ENCODE data around the gene DPM3. TPM values are rescaled to one million over a fixed set of nuclear protein-coding genes. Genes with fewer than 3 reads are reported as not detected.

DPM3 gene
- total and polyA plus RNA-seq, 2 experiments from 2014 or later, result 96.3 to 121 TPM

DNA sequence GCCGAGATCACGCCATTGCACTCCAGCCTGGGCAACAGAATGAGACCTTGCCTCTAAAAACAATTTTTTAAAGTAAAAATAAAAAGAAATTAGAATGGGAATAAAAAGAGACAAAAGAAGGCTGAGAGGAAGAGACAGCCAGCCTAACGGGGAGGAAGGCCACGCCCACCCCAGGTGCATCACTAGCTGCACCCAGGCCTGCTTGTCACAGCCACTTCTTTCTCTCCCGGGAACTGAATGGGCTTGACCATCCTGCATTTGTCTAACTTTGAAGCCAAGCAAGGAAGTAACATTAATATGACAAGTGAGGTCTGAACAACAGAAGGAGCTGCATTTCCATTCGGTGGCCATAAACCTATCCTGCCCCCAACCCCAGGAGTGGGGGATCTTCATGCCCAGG is 33.5 kb downstream of the DPM3 start:
- TF ChIP-seq EZH2phosphoT487 (IDR thresholded peaks at IDR 0.05; ENCODE audit: low read depth, severe bottlenecking, unreplicated experiment) (no peak), EZH2 (IDR thresholded peaks at IDR 0.05; ENCODE audit: borderline replicate concordance) (no peak)
- TF ChIP-seq, protein P1, sequence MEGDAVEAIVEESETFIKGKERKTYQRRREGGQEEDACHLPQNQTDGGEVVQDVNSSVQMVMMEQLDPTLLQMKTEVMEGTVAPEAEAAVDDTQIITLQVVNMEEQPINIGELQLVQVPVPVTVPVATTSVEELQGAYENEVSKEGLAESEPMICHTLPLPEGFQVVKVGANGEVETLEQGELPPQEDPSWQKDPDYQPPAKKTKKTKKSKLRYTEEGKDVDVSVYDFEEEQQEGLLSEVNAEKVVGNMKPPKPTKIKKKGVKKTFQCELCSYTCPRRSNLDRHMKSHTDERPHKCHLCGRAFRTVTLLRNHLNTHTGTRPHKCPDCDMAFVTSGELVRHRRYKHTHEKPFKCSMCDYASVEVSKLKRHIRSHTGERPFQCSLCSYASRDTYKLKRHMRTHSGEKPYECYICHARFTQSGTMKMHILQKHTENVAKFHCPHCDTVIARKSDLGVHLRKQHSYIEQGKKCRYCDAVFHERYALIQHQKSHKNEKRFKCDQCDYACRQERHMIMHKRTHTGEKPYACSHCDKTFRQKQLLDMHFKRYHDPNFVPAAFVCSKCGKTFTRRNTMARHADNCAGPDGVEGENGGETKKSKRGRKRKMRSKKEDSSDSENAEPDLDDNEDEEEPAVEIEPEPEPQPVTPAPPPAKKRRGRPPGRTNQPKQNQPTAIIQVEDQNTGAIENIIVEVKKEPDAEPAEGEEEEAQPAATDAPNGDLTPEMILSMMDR (IDR thresholded peaks at IDR 0.05; ENCODE audit: poor library complexity), result no peak
- H3K27ac ChIP-seq, result peak overlapping the region; percentile 91
- H3K9me2 ChIP-seq (replicated peaks; ENCODE audit: insufficient read depth), result no peaks in the 10 kb centered on the region
- H3K4me2 ChIP-seq, result no peak overlapping the region
- no peak overlapping the region for H3K4me3 ChIP-seq
- H2AFZ ChIP-seq, result no peak overlapping the region
- H3K36me3 ChIP-seq (replicated peaks; ENCODE audit: insufficient read depth, low read depth), result no peaks in the 10 kb centered on the region
- H3K79me2 ChIP-seq, result no peaks in the 10 kb centered on the region
- H4K20me1 ChIP-seq (ENCODE audit: insufficient read depth, poor library complexity, severe bottlenecking), result no peaks in the 10 kb centered on the region
- no peak for DNase-seq (ENCODE audit: low spot score)
- H3K4me1 ChIP-seq (ENCODE audit: insufficient read depth), result peaks cover 25% of the 10 kb centered on the region
- no peaks in the 10 kb centered on the region for H3K9me3 ChIP-seq (ENCODE audit: low read depth)
- 75% methylated on average over 6 of the region's 6 CpGs for WGBS (ENCODE audit: low lambda C conversion rate, missing lambda C conversion rate)
- no peaks in the 10 kb centered on the region for H3K27me3 ChIP-seq

DNA sequence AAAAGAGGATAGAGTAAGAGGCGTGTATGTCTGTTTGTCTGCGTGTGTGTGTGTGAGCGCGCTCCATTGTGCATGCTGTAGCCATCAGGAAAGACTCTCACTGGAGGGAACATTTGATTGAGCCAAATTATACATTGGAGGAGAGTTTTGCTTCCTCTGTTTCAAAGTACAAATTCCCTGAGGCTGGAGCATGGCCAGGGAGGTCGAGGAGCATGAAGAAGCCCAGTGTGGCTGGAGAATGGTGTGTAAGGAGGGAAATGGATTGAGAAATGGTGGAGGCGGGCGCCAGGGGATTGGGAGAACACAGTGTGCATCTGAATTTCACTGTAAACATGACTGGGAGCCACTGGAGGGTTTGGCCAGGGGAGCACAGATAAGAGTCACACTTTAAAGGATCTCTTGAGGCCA is 34.7 kb downstream of the DPM3 start:
- H3K27ac ChIP-seq, result peak overlapping the region; percentile 91
- H3K27me3 ChIP-seq, result no peaks in the 10 kb centered on the region
- DNase-seq (ENCODE audit: low spot score), result no peak
- 78% methylated on average over 7 of the region's 7 CpGs for WGBS (ENCODE audit: low lambda C conversion rate, missing lambda C conversion rate)
- no peak overlapping the region for H3K4me3 ChIP-seq
- TF ChIP-seq, protein P1 (IDR thresholded peaks at IDR 0.05; ENCODE audit: poor library complexity), result no peak
- TF ChIP-seq EZH2phosphoT487 (IDR thresholded peaks at IDR 0.05; ENCODE audit: low read depth, severe bottlenecking, unreplicated experiment) (no peak), EZH2 (IDR thresholded peaks at IDR 0.05; ENCODE audit: borderline replicate concordance) (no peak)
- no peaks in the 10 kb centered on the region for H3K9me3 ChIP-seq (ENCODE audit: low read depth)
- H3K36me3 ChIP-seq (replicated peaks; ENCODE audit: insufficient read depth, low read depth), result no peaks in the 10 kb centered on the region
- H3K4me1 ChIP-seq (ENCODE audit: insufficient read depth), result peaks cover 17% of the 10 kb centered on the region
- H3K79me2 ChIP-seq, result no peaks in the 10 kb centered on the region
- no peak overlapping the region for H2AFZ ChIP-seq
- H3K9me2 ChIP-seq (replicated peaks; ENCODE audit: insufficient read depth), result no peaks in the 10 kb centered on the region
- H4K20me1 ChIP-seq (ENCODE audit: insufficient read depth, poor library complexity, severe bottlenecking), result no peaks in the 10 kb centered on the region
- H3K4me2 ChIP-seq, result no peak overlapping the region

DNA sequence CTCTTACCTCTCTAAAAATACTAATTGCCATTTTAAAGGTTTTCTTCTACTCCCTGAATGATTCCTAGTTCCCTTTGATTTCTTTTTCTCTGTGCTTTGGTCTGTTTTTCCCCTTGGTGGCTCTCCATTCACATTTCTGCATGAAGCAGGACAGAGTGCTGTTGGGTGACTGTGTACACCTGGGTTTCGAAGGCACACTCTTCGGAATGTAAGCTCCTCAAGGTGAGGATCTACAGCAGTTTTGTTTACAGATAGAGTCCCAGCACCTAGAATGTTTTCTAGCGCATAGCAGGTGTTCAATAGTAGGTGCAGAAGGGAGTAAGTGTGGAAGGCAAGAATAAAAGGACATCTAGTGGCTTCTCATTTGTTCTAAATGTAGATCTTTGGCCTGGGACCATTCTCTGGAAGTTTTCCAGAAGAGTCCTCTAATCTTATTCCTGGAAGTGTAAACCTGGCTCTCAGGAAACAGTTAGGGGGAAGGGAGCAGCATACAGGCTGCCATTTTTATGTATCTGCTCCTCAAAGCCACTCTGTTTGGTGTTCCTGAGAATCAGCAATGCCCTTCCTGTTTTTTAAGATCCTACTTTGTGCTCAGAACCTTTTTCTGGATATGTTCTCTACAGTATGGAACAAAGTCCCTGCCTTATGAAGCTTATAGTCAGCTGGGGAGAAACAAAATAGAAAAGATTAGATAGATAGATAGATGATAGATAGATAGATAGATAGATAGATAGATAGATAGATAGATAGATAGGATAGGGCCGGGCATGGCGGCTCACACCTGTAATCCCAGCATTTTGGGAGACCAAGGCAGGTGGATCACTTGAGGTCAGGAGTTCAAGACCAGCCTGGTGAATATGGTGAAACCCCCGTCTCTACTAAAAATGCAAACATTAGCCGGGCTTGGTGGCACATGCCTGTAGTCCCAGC is 35.5 kb downstream of the DPM3 start:
- Histone ChIP-seq H3K4me3 (no peak overlapping the region), H3K4me1 (ENCODE audit: insufficient read depth) (peaks cover 17% of the 10 kb centered on the region), H3K36me3 (replicated peaks; ENCODE audit: insufficient read depth, low read depth) (no peaks in the 10 kb centered on the region), H4K20me1 (ENCODE audit: insufficient read depth, poor library complexity, severe bottlenecking) (no peaks in the 10 kb centered on the region), H2AFZ (no peak overlapping the region), H3K9me2 (replicated peaks; ENCODE audit: insufficient read depth) (no peaks in the 10 kb centered on the region), H3K9me3 (ENCODE audit: low read depth) (no peaks in the 10 kb centered on the region), H3K27me3 (no peaks in the 10 kb centered on the region), H3K4me2 (no peak overlapping the region), H3K79me2 (no peaks in the 10 kb centered on the region), H3K27ac (peak overlapping the region; percentile 91)
- 88% methylated on average over 7 of the region's 7 CpGs for WGBS (ENCODE audit: low lambda C conversion rate, missing lambda C conversion rate)
- DNase-seq (ENCODE audit: low spot score), result no peak
- TF ChIP-seq, protein P1 (IDR thresholded peaks at IDR 0.05; ENCODE audit: poor library complexity), result no peak
- TF ChIP-seq EZH2phosphoT487 (IDR thresholded peaks at IDR 0.05; ENCODE audit: low read depth, severe bottlenecking, unreplicated experiment) (no peak), EZH2 (IDR thresholded peaks at IDR 0.05; ENCODE audit: borderline replicate concordance) (no peak)
